CD4-positive, alpha-beta T cell treated with Interleukin-6 at 100 ng/mL for 8 hours (primary cell): Measurements from ENCODE around the gene AFF4.

ENCODE experiments used
- DNase-seq: peaks from one replicate; pipeline ENCODE4 v3.0.0-alpha.2; 2020; ENCODE audit warnings: mixed read lengths, low spot score

AFF4 gene

DNA sequence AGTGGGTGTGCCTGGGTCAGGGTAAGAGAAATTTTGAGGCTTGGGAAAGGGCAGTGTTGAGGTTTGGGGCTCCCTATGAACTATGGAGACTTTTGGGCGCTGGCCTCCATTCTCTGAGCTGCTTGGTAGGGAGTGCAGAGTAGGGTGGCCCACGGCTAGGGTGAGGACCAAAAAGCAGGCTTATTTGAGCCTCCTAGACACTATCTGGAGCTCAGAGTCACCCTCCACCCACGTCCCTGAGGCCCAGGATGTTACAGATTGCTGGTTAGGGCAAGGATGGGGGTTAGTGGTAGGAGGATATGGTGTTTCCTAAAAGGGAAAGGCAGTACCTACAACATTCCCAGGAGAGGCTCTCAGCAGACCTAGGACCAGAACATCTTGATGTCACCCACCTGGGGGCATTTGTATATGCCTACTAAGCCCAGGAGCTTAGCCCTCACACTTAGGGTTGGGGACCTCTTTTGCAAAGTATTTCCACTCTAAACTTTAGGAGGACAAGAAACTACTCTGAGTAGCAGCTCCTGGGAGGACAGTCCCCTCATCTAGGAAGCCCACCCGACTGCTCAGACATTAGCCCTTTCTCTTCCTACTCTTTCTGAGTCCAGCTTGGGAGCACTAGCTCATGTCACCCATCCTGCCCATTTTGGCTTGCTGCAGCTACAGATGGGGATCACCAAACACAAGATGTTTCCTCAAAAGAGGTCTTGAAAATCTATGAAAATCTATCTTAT is 135.3 kb downstream of the AFF4 start:
- DNase-seq: no peak

DNA sequence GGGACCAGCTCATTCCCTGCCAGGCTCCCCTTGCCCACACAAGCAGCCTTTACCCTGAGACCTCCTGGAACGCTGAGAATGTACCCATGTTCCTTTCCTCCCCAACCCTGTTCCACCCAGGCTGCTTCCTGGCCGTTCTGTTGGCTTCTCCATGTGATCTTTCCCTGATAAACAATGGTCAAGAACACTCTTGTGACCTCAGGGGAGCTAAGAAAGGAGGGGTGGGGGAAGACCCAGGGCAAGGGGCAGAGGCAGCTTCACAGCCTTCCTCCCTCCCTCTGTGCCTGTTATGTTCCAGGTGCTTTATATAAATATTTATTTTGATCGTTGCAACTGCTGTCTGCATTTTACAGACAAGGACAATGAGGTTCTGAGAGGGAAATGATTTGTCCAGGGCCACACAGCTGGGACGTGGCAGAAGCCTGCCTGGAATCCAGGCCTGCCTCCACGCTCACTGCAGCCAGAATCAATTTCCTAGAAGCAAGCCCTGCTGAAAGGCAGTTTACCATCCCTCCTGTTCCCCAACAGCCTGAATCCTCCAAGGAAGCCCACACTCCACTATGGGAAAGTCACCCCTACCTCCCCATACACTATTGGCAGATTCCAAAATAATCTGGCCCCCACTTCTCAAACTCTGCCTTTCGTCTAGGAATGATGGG is 136.9 kb downstream of the AFF4 start:
- no peak for DNase-seq

DNA sequence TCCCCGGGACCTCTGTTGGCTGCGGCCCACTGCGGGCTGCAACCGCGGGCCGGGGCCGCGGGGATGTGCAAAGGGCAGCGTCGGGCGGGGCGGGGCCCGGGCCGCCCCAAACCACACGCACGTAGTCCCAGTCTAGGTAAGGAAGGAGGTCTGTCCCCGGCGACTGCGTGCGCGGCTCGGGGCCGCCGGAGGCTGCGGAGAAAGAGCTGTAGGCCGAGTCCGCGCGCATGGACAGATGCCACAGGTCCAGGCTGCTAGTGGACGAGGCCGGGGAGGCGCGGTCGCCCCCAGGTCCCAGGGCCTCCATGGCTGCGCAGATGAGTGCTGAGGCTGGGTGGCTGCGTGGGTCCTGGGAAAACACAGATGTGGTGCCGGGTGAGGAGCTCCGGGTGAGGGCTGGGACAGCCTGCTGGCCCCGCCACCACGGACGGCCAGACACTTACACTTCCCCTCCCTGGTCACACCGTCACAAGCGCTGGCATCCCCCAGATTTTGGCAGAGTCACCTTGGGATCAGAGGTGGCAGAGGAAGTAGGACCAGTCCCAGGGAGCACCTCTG is 137.5 kb downstream of the AFF4 start:
- DNase-seq: no peak
